Measurements from ENCODE around the gene F12.

The F12 gene

DNA sequence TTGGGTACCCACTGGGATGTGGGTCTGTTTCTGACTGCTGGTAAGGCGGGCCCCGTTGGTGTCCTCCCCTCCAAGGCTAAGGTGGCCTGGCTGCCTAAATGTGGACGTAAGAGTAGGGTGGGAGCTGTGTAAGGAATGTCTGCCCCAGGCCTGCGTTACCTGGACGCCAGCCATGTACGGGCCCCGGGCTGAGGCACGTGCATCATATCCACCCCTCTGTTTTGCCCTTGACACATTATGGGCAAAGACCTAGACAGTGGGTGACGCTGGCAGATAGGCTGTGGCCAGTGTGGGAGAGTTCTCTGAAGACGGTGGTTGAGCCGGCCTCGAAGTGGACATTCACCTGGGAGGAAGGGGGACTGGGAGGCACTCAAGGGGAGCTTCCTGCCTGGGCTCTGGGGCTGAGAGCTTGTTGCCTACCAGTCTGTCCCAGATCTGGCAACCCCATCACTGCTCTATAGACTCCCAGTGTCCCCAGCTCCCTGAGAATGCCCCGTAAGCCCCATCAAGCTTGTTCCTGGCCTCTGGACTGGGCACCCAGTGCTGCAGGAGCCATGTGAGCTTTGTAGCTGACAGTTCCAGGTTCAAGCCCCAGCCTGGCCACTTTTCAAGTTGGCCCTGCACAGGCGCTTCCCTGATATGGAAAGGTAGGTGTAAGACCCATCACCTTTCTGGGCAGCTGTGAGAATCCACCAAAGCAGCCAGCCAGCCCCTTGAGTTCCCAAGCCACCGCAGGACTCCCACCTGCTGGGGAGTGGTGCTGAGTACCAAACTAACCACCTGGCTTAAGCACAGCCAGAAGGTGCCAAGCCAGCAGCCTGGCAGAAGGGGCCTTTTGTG, 34.0 kb upstream of the F12 start:
- Histone ChIP-seq H3K27me3 (replicated peaks) (no peaks in the 10 kb centered on the region), H3K4me3 (ENCODE audit: low read depth, low read length) (no peak overlapping the region), H3K27ac (no peak overlapping the region), H3K36me3 (replicated peaks) (peaks cover 9% of the 10 kb centered on the region)
- in situ Hi-C loops (cut with HindIII; ENCODE audit: low pct_ligation_motif_present, low sequenced_read_pairs), result loop anchor here (25.0 kb wide), 1 partner anchor 131 kb away; the partner anchor contains the start of genes MXD3, PRELID1 and RAB24
- no peak for DNase-seq
- TF ChIP-seq, protein P1, sequence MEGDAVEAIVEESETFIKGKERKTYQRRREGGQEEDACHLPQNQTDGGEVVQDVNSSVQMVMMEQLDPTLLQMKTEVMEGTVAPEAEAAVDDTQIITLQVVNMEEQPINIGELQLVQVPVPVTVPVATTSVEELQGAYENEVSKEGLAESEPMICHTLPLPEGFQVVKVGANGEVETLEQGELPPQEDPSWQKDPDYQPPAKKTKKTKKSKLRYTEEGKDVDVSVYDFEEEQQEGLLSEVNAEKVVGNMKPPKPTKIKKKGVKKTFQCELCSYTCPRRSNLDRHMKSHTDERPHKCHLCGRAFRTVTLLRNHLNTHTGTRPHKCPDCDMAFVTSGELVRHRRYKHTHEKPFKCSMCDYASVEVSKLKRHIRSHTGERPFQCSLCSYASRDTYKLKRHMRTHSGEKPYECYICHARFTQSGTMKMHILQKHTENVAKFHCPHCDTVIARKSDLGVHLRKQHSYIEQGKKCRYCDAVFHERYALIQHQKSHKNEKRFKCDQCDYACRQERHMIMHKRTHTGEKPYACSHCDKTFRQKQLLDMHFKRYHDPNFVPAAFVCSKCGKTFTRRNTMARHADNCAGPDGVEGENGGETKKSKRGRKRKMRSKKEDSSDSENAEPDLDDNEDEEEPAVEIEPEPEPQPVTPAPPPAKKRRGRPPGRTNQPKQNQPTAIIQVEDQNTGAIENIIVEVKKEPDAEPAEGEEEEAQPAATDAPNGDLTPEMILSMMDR (IDR thresholded peaks at IDR 0.05; ENCODE audit: low read depth, low read length, missing control alignments), result no peak

DNA sequence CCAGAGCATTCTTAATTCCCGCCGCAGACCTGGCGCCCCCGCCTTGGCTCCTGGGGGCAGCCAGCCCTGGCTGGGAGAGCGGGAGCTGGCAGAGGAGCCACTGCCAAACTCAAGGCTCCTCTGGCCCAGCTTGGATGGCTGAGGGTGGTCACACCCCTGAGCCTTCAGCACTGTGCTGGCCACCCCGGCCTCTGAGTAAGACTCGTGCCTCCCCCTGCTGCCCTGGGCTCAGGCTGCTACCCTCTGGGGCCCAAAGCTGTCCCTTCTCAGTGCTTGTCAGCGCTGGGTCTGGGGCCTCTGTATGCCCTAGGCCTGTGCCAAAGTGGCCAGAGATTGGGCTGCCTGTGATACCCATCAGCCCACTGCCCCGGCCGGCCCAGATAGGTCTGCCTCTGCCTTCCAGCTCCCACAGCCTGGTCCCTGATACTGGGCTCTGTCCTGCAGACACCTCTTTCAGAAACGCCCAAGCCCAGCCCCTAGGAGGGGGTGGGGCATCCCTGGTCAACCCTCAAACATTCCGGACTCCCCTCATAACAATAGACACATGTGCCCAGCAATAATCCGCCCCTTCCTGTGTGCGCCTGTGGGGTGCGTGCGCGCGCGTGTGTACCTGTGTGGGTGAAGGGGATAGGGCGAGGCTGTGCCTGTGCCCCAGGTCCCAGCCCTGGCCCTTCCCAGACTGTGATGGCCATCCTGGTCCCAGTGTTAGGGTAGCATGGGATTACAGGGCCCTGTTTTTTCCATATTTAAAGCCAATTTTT, 32.9 kb upstream of the F12 start:
- in situ Hi-C loops (cut with HindIII; ENCODE audit: low pct_ligation_motif_present, low sequenced_read_pairs), result loop anchor here (25.0 kb wide), 1 partner anchor 130 kb away; the partner anchor contains the start of genes MXD3, PRELID1 and RAB24
- H3K27me3 ChIP-seq (replicated peaks), result no peaks in the 10 kb centered on the region
- H3K4me3 ChIP-seq (ENCODE audit: low read depth, low read length), result no peak overlapping the region
- peaks cover 15% of the 10 kb centered on the region for H3K36me3 ChIP-seq (replicated peaks)
- H3K27ac ChIP-seq, result no peak overlapping the region
- DNase-seq, result no peak
- TF ChIP-seq, protein P1 (IDR thresholded peaks at IDR 0.05; ENCODE audit: low read depth, low read length, missing control alignments), result no peak

DNA sequence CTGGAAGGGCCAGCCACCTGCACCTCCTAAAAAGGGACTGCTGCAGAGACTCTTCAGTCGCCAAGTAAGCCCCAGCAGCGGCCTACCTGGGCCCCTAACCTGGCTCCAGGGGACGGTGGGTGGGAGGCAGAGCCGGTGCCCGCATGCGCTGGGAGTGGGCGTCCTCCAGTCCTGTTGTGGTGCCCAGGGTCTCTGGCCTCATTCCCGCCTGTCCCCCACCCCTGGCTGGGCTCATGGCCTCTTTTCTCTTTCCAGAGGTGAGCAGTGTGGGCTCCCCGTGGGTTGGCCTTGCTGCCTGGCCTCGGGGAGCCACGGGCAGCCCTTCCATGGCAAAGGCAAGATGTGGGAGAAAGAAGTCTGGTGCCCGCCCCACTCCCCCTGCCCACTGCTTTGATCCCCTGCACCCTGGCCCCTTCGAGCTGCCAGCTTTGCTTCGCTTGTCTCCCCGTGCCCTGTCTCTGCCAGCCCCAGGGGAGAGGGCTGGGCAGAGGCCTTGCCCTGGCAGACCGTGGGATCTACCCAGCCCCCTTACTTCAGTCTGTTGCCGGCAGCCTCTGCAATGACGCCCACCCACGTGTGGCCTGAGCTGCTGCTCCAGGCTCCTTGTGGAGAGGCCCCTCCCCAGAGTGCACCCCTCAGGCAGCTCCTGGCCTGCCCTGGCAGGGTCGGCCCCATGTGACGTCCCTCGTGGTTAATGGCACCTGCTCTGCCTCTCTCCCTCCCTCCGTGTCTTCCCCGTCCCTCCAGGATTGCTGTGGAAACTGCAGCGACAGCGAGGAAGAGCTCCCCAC, 31.8 kb upstream of the F12 start:
- Histone ChIP-seq H3K4me3 (ENCODE audit: low read depth, low read length) (no peak overlapping the region), H3K27me3 (replicated peaks) (no peaks in the 10 kb centered on the region), H3K27ac (no peak overlapping the region), H3K36me3 (replicated peaks) (peaks cover 18% of the 10 kb centered on the region)
- DNase-seq, result no peak
- in situ Hi-C loops (cut with HindIII; ENCODE audit: low pct_ligation_motif_present, low sequenced_read_pairs), result loop anchor here (25.0 kb wide), 1 partner anchor 129 kb away; the partner anchor contains the start of genes MXD3, PRELID1 and RAB24
- TF ChIP-seq, protein P1 (IDR thresholded peaks at IDR 0.05; ENCODE audit: low read depth, low read length, missing control alignments), result no peak

DNA sequence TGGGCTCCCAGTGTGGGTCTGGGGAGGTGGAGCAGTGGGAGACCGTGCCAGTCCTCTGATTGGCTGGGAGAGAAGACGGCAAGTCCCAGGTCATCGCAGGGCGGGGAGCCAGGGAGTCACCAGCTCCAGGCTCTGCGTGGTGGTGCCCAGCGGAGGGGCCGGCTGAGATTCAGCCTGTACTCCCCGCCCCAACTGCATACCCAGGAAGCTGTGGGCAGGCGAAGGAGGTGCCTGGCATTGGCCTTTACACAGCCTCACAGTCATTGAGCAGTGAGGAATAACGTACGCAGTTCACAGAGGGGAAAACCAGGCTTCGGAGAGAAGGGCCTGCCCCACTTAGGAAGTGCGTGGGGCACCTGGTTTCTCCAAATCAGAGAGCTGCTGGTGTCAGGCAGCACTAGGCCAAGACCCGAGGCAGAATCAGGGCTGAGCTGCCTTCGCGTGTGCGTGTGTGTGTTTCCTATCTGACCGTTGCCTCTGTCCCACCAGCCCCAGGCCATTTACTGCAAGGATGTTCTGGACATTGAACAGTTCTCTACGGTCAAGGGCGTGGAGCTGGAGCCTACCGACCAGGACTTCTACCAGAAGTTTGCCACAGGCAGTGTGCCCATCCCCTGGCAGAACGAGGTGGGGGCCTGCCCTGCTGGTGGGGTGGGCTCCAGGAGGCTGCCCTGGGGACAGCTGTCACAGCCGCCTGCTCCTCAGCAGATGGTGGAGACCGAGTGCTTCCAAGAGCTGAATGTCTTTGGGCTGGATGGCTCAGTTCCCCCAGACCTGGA, 31.0 kb upstream of the F12 start:
- in situ Hi-C loops (cut with HindIII; ENCODE audit: low pct_ligation_motif_present, low sequenced_read_pairs), result loop anchor here (25.0 kb wide), 1 partner anchor 128 kb away; the partner anchor contains the start of genes MXD3, PRELID1 and RAB24
- no peak overlapping the region for H3K4me3 ChIP-seq (ENCODE audit: low read depth, low read length)
- no peak for DNase-seq
- H3K36me3 ChIP-seq (replicated peaks), result peaks cover 24% of the 10 kb centered on the region
- no peak overlapping the region for H3K27ac ChIP-seq
- H3K27me3 ChIP-seq (replicated peaks), result no peaks in the 10 kb centered on the region
- TF ChIP-seq, protein P1 (IDR thresholded peaks at IDR 0.05; ENCODE audit: low read depth, low read length, missing control alignments), result no peak
